ENCODE results near the gene SLC39A6. TPM values are rescaled to one million over a fixed set of nuclear protein-coding genes. Genes with fewer than 3 reads are reported as not detected.

Gene SLC39A6
- total and polyA plus RNA-seq, 2 of the 13 experiments (the other 11 are each of a cell fraction or from before 2014, with no cell fraction given): 41.7 to 59.2 TPM

GRCh38 chr18:36067055-36067957 is 61.8 kb downstream of the SLC39A6 start, which contains the start of gene RPRD1A (continued):
- TF ChIP-seq TP53 (CRISPR knock-in tag; conservative IDR thresholded peaks at IDR 0.05) (no peak), RBFOX2 (IDR thresholded peaks at IDR 0.05; ENCODE audit: low read depth, low read length) (peak; percentile 92), ZNF274 (CRISPR knock-in tag; IDR thresholded peaks at IDR 0.05) (peak; percentile 70; the same call in 1 of the 2 replicates), ZNF343 (CRISPR knock-in tag; IDR thresholded peaks at IDR 0.05) (0 out of 2 replicates have a peak, but pooled peaks have one; percentile 44), ZNF607 (CRISPR knock-in tag; IDR thresholded peaks at IDR 0.05; ENCODE audit: borderline replicate concordance) (peak; percentile 89), RFXAP (CRISPR knock-in tag; IDR thresholded peaks at IDR 0.05; ENCODE audit: borderline replicate concordance) (0 out of 2 replicates have a peak, but pooled peaks have one; percentile 24), ZMYM3 (CRISPR knock-in tag; IDR thresholded peaks at IDR 0.05) (no peak), MIER2 (CRISPR knock-in tag; IDR thresholded peaks at IDR 0.05) (no peak), CHCHD3 (CRISPR knock-in tag; IDR thresholded peaks at IDR 0.05) (no peak; the same call in 1 of the 2 replicates), CHD2 (IDR thresholded peaks at IDR 0.05; ENCODE audit: low read depth, low read length) (0 out of 2 replicates have a peak, but pooled peaks have one; percentile 64), PRDM15 (CRISPR knock-in tag; IDR thresholded peaks at IDR 0.05) (peak; percentile 47; the same call in 1 of the 2 replicates), SMAD9 (CRISPR knock-in tag; IDR thresholded peaks at IDR 0.05) (no peak), TRAFD1 (CRISPR knock-in tag; IDR thresholded peaks at IDR 0.05; ENCODE audit: borderline replicate concordance) (no peak), PCBP1 (IDR thresholded peaks at IDR 0.05; ENCODE audit: borderline replicate concordance, low read depth, low read length) (0 out of 2 replicates have a peak, but pooled peaks have one; percentile 63), MYC (CRISPR knock-in tag; IDR thresholded peaks at IDR 0.05; ENCODE audit: borderline replicate concordance) (peak; percentile 91), PBX2 (CRISPR knock-in tag; IDR thresholded peaks at IDR 0.05) (no peak), PLRG1 (conservative IDR thresholded peaks at IDR 0.05) (no peak), ZNF510 (CRISPR knock-in tag; IDR thresholded peaks at IDR 0.05; ENCODE audit: low read depth) (no peak), ZNF337 (CRISPR knock-in tag; IDR thresholded peaks at IDR 0.05; ENCODE audit: borderline replicate concordance, low read depth) (no peak), MTA3 (CRISPR knock-in tag; IDR thresholded peaks at IDR 0.05) (no peak), GABPB1 (CRISPR knock-in tag; IDR thresholded peaks at IDR 0.05) (peak; percentile 96)
